Measurements from ENCODE around the gene TPP1.

The TPP1 gene

DNA sequence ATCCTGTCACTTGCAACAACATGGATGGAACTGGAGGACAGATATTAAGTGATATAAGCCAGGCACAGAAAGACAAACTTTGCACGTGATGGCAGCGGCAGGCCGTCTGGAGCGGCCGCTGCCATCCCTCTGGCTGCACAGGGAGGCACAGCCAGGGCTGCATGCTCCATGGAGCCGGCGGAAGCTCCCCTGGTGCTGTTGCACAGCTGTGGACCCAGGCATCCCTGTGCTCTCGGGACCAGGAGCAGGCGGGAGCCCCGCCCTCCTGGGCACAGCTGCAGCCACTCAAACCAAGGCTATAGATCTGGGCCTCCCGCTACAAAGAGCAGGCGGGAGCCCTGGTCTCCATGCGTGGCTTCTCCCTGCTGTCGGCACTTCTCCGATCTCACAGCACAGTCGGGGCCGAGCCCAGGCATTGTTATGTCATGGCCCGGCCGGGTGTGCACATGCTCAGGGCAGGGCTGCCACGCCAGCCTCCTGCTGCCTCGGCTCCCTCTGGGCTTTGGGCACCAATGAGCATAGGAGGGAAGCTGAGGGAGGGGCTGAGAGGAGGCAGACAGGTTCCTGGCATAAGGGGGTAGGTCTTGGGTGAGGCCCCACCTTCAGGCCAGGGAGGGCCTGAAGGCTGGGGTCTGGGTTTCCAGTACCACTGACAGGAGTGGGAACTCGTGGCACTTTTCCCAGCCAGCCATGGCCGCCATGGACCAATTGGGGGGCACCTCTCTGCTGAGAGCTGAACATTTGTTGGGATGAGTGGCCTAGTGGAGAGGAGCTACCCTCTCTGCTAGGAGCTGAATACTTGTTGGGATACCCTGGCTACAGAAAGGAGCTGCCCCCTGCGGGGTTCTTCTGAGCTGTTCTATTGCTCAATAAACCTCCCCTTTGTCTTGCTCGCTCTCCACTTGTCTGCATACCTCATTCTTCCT, 32.5 kb downstream of the TPP1 start:
- peak; percentile 63 for DNase-seq

DNA sequence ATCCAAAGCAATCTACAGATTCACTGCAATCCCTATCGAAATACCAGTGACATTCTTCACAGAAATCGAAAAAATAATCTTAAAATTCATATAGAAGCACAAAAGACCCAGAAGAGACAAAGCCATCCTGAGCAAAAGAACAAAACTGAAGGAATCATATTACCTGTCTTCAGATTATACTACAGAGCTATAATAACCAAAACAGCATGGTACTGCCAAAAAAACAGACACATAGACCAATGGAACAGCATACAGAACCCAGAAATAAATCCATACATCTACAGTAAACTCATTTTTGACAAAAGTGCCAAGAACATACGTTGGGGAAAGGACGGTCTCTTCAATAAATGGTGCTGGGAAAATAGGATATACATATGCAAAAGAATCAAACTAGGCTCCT, 34.7 kb downstream of the TPP1 start:
- DNase-seq = no peak

DNA sequence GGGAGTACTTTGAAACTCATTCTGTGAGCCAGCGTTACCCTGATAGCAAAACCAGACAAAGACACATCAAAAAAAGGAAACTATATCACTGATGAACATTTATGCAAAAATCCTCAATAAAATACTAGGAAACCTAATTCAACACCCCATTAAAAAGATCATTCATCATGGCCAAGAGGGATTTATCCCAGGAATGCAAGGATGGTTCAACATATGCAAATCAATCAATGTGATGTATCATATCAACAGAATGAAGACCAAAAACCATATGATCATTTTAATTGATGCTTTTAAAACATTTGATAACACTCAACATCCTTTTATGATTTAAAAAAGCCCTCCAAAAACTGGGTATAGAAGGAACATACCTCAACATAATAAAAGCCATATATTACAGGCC, 35.6 kb downstream of the TPP1 start:
- DNase-seq = no peak

DNA sequence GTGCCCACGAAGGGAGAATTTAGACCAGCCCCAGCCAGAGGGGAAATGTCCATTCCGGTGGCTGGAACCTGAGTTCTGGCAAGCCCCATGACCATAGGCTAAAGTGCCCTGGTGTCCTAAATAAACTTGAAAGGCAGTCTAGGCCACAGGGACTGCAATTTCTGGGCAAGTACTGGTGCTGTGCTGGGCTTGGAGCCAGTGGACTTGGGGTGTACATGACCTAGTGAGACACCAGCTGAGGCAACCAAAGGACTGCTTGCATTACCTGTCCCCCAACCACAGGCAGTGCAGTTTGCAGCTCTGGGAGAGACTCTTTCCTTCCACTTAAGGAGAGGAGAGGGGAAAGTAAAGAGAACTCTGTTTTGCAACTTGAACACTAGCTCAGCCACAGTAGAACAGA, 39.5 kb downstream of the TPP1 start:
- DNase-seq = no peak

DNA sequence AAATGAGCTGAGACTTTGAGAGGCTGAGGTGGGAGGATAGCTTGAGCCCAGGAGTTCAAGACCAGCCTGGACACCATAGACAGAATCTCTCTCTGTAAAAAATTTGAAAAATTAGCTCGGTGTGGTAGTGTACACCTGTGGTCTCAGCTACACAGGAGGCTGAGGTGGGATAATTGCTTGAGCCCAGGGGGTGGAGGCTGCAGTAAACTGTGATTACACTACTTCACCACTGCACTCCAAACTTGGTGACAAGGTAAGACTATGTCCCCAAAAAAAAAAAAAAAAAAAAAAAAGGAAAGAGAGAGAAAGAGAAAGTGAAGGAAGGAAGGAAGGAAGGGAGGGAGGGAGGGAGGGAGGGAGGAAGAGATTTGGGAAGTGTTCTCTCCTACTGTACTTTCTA, 41.1 kb downstream of the TPP1 start:
- no peak for DNase-seq

DNA sequence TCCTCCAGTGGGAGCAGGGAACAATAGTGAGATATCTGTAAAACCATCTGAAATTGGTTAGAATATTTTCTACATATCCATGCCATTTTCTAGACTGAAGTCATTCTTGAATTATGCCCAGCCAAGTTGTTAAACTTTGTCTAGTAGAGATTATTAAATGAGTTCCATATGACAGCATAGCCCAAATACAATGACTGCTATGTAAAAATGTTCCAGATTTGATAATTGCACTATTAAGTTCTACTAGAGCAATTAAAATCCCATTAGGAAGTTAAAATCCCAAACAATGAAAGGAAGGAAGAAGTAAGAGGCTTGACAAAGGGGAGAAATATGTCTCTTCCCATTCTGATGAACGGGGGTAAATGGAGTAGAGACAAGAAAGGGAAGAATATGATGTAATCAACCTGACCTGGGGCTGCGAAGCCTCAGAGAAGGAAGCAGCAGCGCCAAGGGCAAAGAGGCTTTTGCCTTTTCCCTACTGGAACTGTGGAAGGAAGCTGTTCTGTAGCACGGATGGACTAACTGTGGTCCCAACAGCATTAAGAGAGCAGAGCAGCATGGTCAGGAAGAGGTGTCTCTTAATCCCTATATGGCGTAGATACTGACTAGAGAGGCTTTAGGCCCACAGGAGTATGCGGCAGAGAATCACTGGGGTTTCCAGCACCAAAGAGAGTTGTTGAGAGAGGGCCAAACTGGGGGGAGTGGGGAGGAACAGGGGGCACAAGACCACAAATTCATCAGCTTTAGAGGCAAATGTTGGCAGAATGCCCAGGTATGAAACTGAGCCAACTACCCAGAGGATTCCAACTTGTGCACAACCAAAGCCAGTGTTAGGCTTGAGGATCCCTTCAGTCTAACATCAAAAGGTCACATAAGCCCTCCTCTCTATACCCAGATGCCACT, 42.5 kb downstream of the TPP1 start:
- DNase-seq = no peak

DNA sequence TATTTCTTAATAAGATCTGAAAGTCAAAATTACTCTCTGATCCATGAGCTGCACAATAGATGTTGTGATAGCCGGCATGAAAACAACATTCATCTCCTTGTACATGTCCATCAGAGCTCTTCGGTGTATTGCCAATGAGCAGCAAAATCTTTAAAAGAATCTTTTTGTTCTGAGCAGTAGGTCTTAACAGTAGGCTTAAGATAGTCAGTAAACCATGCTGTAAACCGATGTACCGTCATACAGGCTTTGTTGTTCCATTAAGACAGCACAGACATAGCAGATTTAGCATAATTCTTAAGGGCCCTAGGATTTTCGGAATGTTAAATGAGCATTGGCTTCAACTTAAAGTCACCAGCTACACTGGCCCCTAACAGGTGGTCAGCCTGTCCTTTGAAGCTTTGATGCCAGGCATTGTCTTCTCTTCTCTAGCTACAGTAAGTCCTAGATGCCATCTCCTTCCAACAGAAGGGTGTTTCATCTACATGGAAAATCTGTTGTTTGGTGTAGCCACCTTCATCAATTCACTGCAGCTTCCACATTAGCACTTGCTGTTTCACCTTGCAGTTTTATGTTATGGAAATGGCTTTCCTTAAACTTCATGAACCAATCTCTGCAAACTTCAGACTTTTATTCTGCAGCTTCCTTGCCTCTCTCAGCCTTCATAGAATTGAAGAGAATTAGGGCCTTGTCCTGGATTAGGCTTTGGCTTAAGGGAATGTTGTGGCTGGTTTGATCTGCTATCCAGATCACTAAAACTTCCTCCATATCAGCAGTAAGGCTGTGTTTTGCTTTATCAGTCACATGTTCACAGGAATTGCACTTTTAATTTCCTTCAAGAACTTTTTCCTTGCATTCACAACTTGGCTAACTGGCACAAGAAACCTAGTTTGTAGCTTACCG, 44.2 kb downstream of the TPP1 start:
- no peak for DNase-seq

DNA sequence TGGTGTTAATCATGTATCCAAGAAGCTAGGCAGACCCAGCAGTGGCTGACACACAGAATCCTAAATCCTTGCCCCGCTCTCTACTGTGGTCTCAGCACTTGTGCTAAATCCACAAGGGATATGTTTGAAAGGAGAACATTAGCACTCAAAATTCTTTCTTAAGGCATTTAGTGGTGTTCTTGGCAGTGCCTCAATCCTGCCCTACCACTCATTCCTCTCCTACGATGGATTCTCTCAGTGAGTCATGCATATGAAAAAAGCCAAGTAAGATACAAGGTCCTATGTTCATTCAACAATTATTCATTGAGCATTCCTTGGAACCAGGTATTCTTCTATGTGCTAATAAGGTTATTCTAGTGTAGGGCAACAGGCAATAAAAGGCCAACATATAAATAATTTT, 47.0 kb downstream of the TPP1 start:
- DNase-seq = no peak

DNA sequence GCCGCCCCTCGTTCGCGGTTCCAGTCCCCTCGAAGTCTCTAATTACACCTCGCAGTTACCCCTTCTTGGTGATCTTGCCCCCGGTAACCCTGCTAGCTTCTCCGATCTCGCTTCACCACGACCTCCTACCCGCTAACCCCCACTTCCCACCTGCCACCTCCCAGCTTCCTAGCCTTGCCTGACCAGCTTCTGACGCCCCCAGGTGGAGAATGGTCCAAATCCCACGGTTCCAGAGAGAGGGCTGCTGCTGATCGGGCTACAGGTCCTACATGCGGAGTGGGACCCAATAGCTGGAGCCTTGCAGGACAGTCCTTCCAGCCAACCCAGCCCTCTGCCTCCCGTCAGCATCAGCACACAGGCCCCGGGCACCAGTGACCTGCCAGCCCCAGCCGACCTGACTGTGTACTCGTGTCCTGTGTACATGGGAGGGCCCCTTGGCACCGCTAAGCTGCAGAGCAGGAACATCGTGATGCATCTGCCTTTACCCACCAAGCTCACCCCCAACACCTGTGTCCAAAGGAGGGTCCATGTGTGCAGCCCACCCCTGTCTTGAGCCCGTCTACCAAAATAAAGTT, 47.7 kb downstream of the TPP1 start:
- DNase-seq = no peak

DNA sequence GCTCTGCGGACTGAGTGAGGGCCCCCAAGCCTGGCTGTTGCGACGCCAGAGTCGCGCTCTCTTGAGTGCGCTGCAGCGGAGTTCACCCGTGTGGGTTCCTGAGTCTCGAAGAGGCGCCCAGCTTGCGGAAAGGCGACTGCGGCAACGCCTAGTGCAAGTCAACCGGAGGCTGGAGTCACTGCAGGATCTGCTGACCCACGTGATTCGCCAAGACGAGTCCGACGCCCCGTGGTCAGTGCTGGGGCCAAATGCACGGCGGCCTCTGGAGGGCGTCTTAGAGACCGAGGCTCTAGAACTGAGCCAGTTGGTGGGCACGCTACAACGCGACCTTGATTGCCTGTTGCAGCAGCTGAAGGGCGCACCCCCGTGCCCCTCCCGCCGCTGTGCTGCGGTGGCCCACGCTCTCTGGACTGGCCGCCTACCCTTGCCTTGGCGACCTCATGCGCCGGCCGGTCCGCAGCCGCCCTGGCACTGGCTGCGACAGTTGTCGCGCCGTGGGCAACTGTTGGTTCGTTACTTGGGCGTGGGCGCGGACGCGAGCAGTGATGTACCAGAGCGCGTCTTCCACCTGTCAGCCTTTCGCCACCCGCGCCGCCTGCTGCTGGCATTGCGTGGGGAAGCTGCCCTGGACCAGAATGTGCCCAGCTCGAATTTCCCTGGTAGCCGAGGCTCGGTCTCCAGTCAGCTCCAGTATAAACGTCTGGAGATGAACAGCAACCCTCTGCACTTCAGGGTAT, 48.4 kb downstream of the TPP1 start:
- no peak for DNase-seq

DNA sequence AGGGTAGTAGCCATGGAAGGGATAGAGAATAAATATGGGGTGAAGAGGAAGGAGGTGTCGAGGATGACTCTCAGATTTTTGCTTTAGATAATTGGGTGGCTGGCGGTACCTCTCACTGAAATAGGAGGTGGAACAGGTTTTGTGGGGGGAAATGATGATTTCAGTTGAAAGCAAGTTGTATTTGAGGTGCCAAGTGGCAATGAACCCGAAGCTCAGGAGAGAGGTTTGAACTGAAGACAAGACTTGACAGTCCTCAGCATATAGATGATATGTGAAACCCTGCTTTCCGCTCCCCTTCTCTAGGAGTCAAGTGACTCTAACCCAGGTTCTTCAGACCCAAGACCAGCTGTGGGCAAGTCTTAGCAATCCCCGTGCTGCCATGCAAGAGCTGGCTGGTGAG, 49.5 kb downstream of the TPP1 start:
- no peak for DNase-seq

DNA sequence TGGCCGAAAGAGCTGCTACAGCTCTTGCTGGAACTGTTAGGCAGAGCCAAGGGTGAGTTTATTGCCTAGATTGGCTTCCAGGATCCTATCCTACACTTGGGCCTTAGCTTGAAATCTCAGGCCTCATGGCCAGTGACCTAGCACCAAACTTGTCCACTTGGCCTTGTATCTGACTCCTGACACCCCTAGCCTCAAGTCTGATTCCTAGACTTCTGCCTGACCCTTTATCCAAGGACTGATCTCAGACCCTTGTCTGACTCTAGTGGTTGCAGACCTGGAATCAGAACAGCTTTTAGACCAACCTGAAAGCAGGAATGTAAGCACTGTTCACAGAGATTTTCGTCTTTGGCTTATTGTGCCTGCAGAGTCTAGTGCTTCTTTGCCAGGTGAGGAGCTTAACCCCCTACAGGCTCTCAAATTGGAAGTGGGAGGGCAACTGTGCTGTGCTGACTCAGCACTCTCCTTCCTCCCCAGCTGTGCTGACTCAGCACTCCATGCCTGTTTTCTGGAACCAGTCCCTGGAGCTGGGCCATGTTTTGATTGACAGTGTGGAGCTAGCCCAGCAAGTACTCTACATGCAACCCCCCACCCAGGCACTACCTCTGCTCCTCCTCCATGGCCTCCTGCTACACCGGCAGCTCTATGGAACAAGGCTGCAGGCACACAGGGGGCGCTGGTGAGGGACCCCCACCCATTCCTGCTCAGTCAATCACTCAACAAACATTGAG, 50.9 kb downstream of the TPP1 start:
- DNase-seq = no peak

DNA sequence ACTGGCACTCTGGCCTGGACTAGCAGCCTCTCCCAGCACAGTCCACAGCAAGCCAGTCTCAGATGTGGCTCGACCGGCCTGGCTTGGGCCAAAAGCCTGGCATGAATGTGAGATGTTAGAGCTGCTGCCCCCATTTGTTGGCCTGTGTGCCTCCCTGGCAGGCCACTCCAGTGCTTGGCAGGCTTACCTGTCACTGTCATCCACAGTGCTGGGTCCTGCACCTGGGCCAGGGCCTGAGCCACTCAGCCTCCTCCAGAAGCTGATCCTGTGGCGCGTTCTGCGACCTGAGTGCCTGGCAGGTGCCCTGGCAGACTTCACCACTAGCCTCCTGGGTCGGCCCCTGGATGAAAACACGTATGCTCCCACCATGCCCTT, 51.9 kb downstream of the TPP1 start:
- no peak for DNase-seq

DNA sequence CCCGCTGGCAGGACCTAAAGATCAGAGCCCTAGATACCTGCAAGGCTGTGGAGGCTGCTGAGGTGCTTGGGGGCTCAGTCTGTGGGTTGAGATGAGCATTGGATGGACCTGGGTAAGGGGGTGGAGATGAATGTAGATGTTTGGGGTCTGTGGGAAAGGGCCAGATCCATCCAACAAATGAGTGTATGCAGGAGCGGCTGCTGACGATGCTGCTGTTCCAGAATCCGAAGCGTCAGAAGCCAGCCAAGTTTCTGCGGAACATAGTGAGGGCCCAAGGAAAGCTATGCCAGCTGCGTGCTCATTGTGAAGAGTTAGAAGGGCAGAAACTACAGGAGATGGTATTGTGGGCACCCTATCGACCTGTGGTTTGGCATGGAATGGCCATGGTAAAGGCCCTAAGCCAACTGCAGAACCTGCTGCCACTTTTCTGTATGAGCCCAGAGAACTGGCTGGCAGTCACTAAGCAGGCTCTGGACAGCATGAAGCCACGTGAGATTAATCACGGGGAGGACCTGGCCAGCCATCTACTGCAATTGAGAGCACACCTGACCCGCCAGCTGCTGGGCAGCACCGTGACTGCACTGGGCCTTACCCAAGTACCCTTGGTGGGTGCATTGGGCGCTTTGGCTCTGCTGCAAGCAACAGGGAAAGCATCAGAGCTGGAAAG, 52.4 kb downstream of the TPP1 start:
- no peak for DNase-seq

DNA sequence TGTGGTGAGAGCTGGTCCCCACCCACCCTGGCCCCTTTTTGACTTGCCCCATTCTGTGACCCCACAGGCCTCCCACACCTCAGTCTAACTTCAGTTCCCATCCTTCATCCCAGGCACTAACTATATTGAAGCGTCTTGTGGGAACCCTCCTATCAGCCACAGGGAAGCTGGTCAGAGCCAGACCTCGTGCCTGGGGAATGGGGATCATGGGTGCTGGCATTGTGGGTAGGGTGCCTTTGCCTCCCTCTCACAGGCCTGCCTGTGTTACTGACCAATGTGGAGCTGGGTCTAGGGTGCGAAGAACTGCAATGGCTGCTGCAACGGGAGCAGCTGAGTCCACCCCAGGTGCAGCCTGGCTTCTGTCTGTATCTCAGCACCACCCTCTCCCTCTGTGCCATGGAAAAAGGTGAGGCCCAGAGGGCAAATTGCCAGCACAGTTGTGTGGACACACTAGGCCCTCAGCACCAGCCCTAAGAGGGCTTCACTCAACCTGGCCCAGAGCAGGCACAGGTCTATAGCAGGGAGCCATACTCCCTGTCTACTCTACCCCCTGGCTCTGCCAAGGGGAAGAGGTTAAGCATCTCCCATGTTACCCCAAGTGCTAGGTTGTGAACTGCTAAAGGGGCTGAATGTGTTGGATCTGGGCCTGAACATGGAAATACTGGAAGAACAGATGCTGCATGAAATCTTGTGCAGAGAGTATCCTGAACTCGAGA, 53.1 kb downstream of the TPP1 start:
- no peak for DNase-seq

DNA sequence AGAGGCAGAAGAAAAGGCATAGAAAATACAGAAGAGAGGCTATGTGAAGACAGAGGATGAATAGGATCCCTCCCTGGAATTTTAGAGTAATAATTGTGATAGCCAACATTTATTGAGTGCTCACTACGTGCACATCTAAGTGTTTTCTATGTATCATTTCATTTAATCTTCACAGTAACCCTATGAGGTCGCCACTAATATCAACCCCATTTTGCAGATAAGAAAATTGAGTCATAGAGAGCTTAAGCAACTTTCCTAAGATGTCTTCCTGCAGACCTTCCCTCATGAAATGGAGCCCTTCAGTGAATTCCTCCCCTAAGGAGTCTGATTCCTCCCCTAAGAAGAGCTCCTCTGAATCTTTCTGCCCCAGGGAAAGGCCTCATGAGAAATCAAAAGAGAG, 53.9 kb downstream of the TPP1 start:
- no peak for DNase-seq

DNA sequence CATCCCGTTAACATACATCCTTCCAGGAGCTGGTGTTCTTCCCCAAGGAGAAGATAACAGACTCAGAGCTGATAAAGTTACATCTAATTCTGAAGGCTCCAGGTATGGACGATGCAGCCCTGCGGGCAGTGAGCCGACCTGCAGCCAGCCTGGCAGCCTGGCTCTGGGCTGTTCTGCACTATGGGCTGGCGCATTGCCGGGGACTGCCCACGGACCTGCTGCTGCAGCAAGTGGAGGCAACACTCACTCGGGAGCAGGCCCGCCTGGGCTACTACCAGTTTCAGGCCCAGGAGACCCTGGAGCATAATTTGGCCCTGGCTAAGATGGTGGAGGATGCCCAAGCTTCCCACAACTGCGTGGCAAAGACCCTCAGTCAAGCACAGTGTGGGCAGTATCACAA, 55.6 kb downstream of the TPP1 start:
- no peak for DNase-seq

DNA sequence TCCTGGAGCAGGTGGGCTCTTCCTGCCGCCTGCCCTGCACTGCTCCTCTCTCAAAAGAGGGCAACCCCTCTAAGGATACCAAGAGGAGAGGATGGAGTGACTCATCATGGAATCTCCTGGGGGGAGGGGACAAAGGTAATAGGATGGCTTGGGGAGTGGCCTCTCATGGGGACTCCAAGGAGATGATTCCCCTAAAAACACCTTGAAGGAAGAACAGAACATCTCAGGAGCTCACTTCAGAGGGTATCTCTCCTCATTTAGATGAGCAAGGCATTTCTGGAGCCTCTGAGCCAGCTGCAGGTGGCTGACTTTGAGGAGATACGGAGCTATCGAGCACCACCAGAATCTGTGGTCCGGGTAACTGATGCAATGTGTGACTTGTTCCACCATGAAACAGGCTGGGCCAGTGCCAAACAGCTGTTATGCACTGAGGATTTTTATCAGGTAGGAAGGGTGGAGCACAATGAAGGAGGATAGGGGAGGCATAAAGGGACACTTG, 56.1 kb downstream of the TPP1 start:
- no peak for DNase-seq

Data from NCI-H146 (cell line).